Mesenteric fat pad (tissue), 1 donor: ENCODE data around the gene FRMPD2. TPM values are rescaled to one million over a fixed set of nuclear protein-coding genes. Genes with fewer than 3 reads are reported as not detected.
"Not testable (repeated sequence)": the region's sequence is repeated elsewhere in the genome, so short reads cannot be mapped to it uniquely, and the experiment has no call there.

Experiments used
- DNase-seq: peaks from one replicate; pipeline ENCODE4 v3.0.0-alpha.2; 2020; ENCODE audit warnings: low spot score
- total RNA-seq: library from RNA; stranded (reverse); fragmentation: NEBNext Ultra II Directional; extraction: Animal tissue kit (Norgen Biotek cat#: 25700); gene quantifications from one replicate; pipeline ENCODE4 v1.2.1, GENCODE V29; 2021
- donor health status: DM: yes; HTN: yes; CAD: no.

FRMPD2 gene
- total RNA-seq, 1 donor from 2014 or later: not detected

DNA sequence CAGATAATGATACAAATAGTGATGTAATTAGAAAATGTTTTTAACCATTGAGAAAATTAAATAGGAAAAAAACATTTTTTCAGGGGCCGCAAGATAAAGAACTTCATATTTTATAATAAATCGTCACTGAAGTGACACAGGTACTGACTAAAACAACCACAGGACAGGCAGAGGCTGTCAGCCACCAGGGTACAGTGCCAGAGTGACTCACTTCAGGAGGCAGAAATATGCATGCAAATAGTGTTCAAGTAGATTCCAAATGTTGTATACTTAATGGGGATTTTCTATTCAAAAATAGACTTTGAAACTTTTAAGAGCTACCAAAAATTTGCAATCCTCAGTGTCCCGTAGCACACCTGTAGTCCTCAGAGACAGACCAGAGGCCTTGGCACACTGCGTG is 68.6 kb downstream of the FRMPD2 start:
- no peak for DNase-seq

- no peak for DNase-seq
Observed at GRCh38 chr10:48199580-48200377, 74.7 kb downstream of the FRMPD2 start.

- DNase-seq: no peak
Observed at GRCh38 chr10:48197236-48197899, 77.1 kb downstream of the FRMPD2 start.

DNA sequence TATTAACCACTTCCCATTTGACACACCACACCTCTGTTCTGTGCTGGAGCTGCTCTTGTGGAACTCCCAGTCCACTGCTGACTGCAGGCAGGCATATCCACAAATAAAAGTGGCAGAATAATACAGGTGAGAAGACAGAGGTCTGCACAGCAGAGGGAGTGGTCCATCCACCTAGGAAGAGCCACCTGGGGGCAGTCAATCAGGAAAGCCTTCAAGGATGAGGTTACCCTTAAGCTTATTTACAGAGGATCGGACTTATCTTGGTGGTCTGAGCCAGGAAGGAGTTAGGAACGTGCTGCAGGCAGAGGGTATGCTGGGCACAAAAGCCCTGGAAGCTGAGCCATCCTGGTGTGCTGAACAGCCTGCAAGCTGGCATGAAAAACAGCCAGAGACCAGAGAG is 78.7 kb downstream of the FRMPD2 start:
- DNase-seq: no peak

DNA sequence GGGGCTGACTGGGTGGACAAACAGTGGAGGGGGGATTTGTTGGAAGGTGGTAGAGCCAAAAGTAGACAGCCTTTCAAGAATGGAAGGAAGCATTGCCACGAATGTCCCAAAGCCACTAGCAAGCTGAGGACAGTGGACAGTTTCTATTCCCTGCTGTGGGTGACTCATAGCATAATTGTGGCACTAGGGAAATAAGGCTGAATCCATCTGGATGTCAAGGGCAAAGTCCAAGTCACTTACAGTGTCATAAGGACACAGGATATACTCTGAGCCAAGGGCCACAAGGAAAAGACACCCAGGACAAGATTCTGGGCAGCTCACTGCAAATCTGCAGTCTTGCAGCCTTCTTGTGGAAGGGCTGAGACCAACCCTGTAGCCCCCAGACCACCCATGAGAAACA is 79.7 kb downstream of the FRMPD2 start:
- DNase-seq: no peak

DNA sequence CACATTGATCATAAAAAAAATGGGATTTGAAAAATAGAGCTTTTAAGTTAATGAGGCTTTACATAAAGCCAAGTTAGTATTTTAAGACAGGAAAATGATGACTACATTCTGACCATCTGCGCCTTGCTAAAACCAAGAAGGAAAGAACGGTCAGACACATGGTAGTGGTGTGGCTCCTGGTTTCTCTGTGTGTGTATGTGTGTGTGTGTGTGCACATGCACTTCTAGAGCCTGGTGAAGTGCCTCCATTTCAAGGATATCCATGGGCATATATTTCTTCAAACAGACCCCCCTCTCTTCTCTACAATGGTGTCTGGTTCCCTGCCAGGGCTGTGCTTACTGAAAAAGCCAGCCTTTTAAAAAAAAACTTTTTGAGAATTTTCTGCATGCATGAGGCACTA is 80.9 kb downstream of the FRMPD2 start:
- no peak for DNase-seq

GRCh38 chr10:48192881-48193450 is 81.5 kb downstream of the FRMPD2 start:
- no peak for DNase-seq

DNA sequence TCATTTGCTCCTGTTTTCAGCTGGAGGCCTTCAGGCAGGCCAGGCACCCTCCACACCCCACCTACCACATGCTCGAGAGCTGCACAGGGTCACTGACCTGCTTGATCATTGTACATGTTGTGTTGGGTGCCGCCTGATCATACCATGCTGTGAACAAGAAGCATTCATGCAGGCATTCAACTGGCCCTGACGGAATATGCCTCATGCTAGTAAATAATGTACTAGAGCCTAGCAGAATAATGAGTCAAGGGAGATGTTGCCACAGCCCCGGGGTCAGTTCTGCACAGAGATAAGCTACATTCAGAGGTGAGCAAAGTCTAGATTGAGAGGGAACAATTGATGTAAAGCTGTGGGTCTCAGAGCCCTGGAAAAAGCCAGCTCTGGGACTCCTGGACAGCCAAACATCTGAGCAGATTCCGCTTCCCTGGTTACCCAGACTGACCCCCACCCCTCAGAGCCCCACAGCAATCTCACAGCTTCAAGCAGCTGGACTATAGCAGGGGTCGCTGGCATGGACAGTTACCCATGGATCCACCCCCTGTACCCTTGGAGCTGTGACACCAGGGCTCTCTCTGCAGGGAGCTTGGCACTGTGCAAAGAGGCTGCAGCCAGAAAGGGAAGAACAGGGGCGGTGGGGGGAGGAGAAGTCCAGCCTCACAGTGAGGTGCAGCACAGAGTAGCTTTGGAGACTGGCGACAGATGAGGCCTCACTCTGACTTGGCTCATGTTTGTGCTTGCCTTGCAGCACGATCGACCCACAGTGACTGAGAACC is 86.6 kb downstream of the FRMPD2 start:
- DNase-seq: no peak

DNA sequence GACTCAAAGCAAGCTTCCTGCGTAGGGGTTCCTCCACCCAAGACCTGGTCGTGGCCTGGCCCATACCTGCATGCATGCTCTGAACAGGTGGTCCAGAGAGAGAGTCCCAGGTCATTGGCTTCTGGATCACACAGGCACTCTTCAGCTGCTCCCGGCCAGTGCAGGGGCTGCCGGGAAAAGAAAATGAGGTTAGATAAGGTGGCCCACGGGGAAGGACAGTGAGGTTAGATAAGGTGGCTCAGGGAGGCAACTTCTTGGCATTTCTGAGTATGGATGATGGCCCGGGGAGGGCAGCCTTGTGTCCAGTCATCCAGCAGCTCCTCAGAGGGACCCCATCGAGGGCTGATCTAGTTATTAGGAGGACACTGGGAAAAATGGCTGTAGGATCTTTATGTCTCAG is 87.4 kb downstream of the FRMPD2 start:
- no peak for DNase-seq

GRCh38 chr10:48186264-48186804 is 88.2 kb downstream of the FRMPD2 start:
- DNase-seq: not testable (repeated sequence)

GRCh38 chr10:48184224-48184623 is 90.3 kb downstream of the FRMPD2 start:
- DNase-seq: no peak

- DNase-seq: not testable (repeated sequence)
Observed at GRCh38 chr10:48172715-48173114, 101.8 kb downstream of the FRMPD2 start.

DNA sequence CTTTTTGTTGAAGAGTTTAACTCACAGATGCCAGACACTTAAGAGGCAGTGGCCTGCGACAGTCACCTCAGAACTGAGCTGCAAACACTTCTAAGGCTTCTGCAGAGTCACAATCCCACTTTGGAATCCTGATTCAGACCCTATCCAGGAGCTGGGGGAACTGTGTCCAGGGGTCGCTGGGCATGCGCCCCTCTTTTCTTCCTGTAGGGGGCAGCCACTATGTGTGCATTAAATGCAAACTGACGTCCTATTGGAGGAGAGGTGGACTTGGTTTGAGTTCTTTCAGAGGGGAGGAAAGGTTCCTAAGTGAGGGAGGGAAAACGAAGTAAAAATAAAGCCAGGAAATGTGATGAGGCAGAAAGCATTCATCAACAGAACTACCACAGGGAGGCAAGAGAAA is 113.8 kb downstream of the FRMPD2 start:
- DNase-seq: not testable (repeated sequence)

DNA sequence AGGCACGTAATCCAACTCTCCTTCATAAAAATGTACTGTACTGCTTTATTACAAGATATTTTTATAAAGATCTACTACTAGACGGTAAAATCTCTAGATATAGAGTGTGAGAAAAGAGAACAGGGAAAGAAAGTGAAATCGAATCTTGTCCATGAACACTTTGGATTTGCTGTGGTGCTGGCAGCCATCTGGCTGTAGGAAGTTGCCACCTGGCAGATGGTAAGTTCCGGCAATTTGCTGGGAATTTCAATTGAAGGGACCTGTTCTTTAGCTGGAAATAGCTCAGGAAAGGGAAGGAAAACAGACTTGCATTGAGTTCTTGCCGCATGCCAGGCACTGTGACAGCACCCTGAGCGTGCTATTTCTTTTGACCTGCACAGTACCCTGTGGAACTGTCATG is 114.3 kb downstream of the FRMPD2 start:
- DNase-seq: not testable (repeated sequence)

DNA sequence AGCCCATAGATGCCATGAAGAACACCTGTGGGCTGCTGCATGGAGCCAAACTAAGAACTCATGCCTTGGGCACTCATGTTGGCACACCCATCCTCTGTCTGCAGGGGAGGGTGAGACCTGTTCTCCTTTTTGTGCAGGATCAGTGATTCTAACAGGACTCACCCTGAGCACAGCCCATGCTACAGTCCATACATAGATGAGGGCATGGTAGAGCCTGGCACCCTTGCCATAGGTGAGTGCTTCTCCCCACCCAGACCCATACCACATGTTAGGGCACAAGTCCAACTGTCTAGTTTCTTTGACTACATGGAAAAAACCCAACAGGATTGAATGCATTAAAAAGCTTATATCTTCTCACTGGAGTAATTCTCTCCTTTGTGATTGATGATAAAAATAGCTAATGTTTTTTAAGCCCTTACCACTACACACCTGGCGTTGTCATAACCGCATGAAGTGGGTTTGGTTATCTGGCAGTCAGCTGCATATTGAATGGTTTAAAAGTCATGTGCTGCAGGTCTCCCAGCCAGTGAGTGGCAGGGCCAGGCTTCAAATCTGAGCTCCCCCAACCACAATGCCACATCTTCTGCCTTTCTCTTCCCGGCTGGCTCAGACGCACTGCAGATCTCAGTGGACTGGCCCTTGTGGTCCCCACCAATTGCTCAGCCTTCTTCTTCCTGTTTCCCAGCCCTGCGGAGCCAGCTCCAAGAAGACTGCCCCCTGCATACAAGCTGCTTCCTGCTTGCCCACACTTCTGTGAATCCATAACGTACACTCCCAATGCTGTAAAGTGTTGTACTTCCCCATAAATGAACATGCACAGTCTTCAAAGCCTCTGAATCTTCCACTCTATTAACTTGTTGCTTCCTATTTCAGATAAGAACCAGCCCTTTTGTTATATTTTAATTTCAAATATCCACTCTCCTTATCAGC is 120.0 kb downstream of the FRMPD2 start:
- not testable (repeated sequence) for DNase-seq

- DNase-seq: not testable (repeated sequence)
Observed at GRCh38 chr10:48147643-48148042, 126.9 kb downstream of the FRMPD2 start.

DNA sequence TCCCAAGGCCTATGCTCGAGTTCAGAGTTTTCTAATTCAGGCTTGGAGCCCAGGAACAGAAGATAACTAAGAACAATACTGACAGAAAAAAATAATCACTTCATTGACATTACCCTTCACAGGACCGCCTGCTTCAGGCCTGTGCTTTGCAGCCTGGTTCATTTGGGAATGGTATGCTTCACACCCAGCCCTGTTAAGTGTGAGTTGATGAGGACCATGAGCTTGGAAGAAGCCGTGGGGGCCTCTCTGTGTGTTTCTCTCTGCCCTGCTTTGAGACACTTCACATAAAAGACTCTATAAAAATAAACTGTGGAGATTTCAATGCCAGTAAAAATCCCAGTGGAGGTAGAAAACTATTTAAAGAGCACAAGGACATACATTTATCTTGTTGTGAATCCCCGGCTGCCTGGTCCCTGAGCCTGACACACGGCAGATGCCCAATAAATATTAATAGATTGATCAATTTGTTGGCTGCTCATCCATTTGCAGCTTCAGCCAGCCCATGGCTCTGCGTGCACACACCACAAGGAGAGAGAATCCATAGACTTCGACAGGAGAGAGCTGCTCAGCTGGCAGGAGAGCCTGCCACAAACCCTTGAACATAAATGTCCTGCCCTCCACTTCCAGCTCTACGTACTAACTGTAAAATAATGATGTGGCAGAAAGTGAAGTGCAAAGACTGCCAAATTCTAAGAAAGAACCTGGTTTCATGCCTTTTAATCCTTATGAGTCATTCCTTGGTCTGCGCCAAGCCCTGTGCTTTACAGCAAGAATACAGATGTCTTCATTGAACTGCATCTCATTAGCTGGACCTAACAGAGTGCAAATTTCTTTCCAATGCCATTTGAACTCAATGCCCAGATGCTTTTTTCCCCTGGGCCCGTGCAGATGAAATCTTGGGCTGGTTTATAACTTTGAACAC is 130.5 kb downstream of the FRMPD2 start:
- not testable (repeated sequence) for DNase-seq

DNA sequence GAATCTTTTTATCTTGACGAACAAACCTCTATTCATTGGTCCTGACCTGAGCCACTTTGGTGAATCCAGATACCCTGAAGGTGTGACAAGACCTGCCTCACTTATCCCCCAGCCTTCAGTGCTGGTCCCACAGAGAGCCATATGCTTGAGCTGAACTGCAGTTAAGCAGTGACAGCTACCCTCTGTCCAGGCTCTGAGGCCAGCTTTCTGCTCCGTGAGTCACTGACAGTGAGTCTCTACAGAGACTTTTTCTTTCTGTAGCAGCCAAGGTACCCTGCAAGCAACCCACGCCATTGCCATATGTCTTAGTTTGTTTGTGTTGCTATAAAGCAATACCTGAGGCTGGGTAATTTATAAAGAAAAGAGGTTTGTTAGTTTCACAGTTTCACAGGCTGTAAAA is 133.5 kb downstream of the FRMPD2 start:
- not testable (repeated sequence) for DNase-seq
